Body of pancreas (tissue), 4 donors: ENCODE results near the gene CXorf58.

Experiments
- POLR2A ChIP-seq, 3 donors: fragments of 450-650 bp; IDR thresholded peaks; one replicate each; pipeline ENCODE4 v1.6.1; 2016; ENCODE audit warnings: antibody characterized with exemption in 3 of 3, mild to moderate bottlenecking in 2 of 3
- TF ChIP-seq, protein P1 (sequence below), 7 experiments: fragments of 450-650 bp in 4 of 7; fragments of 200-600 bp in 3 of 7; sonication (generic) in 3 of 7; IDR thresholded peaks; one replicate each; pipeline ENCODE4 v1.5.1; 2016 to 2019; ENCODE audit warnings: antibody characterized with exemption in 7 of 7

- TF ChIP-seq, protein P1, sequence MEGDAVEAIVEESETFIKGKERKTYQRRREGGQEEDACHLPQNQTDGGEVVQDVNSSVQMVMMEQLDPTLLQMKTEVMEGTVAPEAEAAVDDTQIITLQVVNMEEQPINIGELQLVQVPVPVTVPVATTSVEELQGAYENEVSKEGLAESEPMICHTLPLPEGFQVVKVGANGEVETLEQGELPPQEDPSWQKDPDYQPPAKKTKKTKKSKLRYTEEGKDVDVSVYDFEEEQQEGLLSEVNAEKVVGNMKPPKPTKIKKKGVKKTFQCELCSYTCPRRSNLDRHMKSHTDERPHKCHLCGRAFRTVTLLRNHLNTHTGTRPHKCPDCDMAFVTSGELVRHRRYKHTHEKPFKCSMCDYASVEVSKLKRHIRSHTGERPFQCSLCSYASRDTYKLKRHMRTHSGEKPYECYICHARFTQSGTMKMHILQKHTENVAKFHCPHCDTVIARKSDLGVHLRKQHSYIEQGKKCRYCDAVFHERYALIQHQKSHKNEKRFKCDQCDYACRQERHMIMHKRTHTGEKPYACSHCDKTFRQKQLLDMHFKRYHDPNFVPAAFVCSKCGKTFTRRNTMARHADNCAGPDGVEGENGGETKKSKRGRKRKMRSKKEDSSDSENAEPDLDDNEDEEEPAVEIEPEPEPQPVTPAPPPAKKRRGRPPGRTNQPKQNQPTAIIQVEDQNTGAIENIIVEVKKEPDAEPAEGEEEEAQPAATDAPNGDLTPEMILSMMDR (IDR thresholded peaks at IDR 0.05) = no peak
- no peak for TF ChIP-seq POLR2A (IDR thresholded peaks at IDR 0.05)
These were observed 24.0 kb upstream of the CXorf58 start for GRCh38 chrX:23883737-23884354.
